Measurements from ENCODE around the gene ANGPTL3. TPM values are rescaled to one million over a fixed set of nuclear protein-coding genes. Genes with fewer than 3 reads are reported as not detected.

ANGPTL3 gene
- total and polyA plus RNA-seq, 10 of the 15 experiments (the other 5 are each of a cell fraction or from before 2014, with no cell fraction given), result 0.05 to 0.15 (median 0.07) TPM; not detected in 7

GRCh38 chr1:62621907-62622306 lies 24.6 kb downstream of the ANGPTL3 start (continued):
- TF ChIP-seq SUPT20H (IDR thresholded peaks at IDR 0.05; ENCODE audit: borderline replicate concordance, control insufficient read depth, low read depth, low read length) (no peak), PAX8 (IDR thresholded peaks at IDR 0.05) (no peak), TCF12 (IDR thresholded peaks at IDR 0.05; ENCODE audit: low read depth, low read length) (no peak), RBBP5 (conservative IDR thresholded peaks at IDR 0.05) (no peak), NKRF (conservative IDR thresholded peaks at IDR 0.05) (no peak), SIN3A (IDR thresholded peaks at IDR 0.05; ENCODE audit: low read depth, low read length) (no peak), RELB (IDR thresholded peaks at IDR 0.05; ENCODE audit: low read depth) (peak; percentile 18; the same call in 1 of the 2 replicates), E2F8 (IDR thresholded peaks at IDR 0.05; ENCODE audit: low read depth, partially characterized antibody) (no peak), E2F4 (IDR thresholded peaks at IDR 0.05; ENCODE audit: low read depth, low read length) (no peak), YY1 (IDR thresholded peaks at IDR 0.05; ENCODE audit: low read depth, low read length) (no peak), EGR1 (IDR thresholded peaks at IDR 0.05; ENCODE audit: borderline replicate concordance in 1 of 2, low read depth in 2 of 2, low read length in 2 of 2) (no peak), SRF (IDR thresholded peaks at IDR 0.05; ENCODE audit: low read depth in 2 of 2, low read length in 2 of 2) (no peak), DPF2 (IDR thresholded peaks at IDR 0.05) (peak; percentile 68), CHD2 (IDR thresholded peaks at IDR 0.05; ENCODE audit: borderline replicate concordance, low read depth, low read length) (no peak), BCL11A (IDR thresholded peaks at IDR 0.05; ENCODE audit: low read depth, low read length) (peak; percentile 48; the same call in 1 of the 2 replicates), IKZF1 (conservative IDR thresholded peaks at IDR 0.05) (no peak), ZSCAN29 (IDR thresholded peaks at IDR 0.05) (no peak), POU2F2 (IDR thresholded peaks at IDR 0.05; ENCODE audit: borderline replicate concordance, low read depth, low read length) (no peak), NBN (IDR thresholded peaks at IDR 0.05) (peak; percentile 57), KAT2A (conservative IDR thresholded peaks at IDR 0.05; ENCODE audit: control insufficient read depth, low read depth, low read length) (no peak), BACH1 (IDR thresholded peaks at IDR 0.05; ENCODE audit: borderline replicate concordance) (peak; percentile 80; the same call in 1 of the 2 replicates), ETV6 (conservative IDR thresholded peaks at IDR 0.05 in 1 of 2, IDR thresholded peaks at IDR 0.05 in 1 of 2; ENCODE audit: borderline replicate concordance in 1 of 2, low read depth in 1 of 2) (no peak; a peak in 1 of 4 replicates), IKZF2 (IDR thresholded peaks at IDR 0.05) (peak in 1 of 2 experiments; percentile 17; a peak in 2 of 4 replicates)

Measured in GM12878 (cell line).